ENCODE data around the gene RALGPS1. TPM values are rescaled to one million over a fixed set of nuclear protein-coding genes. Genes with fewer than 3 reads are reported as not detected.

The RALGPS1 gene
- total RNA-seq, 1 donor from 2014 or later, result 30.7 TPM

DNA sequence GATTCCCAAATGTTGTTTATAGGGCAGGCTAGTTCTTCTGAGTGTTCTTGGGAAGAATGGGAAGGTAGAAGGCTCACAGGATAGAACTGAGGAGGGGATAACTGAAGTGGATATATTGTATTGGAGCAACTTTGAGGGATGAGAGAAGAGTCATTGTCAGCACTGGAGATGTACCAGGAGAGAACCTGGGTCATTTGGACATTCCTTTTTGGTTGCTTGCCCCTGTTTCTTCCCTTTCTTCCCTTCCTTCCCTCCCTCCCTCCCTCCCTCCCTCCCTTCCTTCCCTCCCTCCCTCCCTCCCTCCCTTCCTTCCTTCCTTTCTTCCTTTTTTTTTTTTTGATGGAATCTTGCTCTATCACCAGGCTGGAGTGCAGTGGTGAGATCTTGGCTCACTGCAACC lies 45.3 kb downstream of the RALGPS1 start:
- Mint-ChIP-seq H3K4me1 (peaks cover 12% of the 10 kb centered on the region), H3K36me3 (no peaks in the 10 kb centered on the region), H3K4me3 (no peak overlapping the region), H3K9me3 (no peaks in the 10 kb centered on the region), H3K27me3 (ENCODE audit: insufficient read depth, low read depth) (peaks cover 2% of the 10 kb centered on the region), H3K27ac (no peak overlapping the region)
- H3K36me3 ChIP-seq, result no peaks in the 10 kb centered on the region
- H3K4me1 ChIP-seq, result peaks cover 14% of the 10 kb centered on the region
- no peak overlapping the region for H3K27ac ChIP-seq
- H3F3A ChIP-seq (ENCODE audit: low read depth), result peaks cover 8% of the 10 kb centered on the region
- no peaks in the 10 kb centered on the region for H3K79me2 ChIP-seq (ENCODE audit: low read depth)
- no peak overlapping the region for H2AFZ ChIP-seq (replicated peaks)
- no peaks in the 10 kb centered on the region for H3K27me3 ChIP-seq
- H3K9me3 ChIP-seq (ENCODE audit: low read depth), result no peaks in the 10 kb centered on the region
- no peaks in the 10 kb centered on the region for H4K20me1 ChIP-seq (ENCODE audit: low read depth)
- no peak overlapping the region for H3K9ac ChIP-seq
- TF ChIP-seq EZH2 (IDR thresholded peaks at IDR 0.05), result no peak
- TF ChIP-seq CTCF (IDR thresholded peaks at IDR 0.05), result no peak
- TF ChIP-seq EZH2phosphoT487 (IDR thresholded peaks at IDR 0.05), result no peak
- H3K4me2 ChIP-seq, result no peak overlapping the region
- no peak overlapping the region for H3K4me3 ChIP-seq
- no peak for DNase-seq (ENCODE audit: low spot score)

DNA sequence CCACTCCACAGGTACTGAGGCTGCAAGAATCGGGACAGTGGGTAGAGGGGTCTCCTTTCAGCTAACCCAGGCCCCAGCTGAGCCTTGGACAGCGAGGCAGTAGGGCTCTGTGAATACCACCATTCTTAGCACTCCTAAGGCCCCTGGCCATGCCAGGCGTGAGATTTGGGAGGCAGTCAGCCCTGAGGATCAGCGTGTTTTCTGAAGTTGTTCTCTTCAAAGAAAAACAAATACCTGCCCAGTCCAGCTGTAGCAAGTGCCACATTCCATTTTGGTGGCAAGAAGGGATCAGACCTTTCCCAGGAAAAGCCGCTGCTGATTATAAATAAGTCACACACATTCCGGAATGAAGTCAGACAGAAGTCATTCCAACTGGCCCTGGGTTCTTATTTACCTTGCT lies 47.8 kb downstream of the RALGPS1 start:
- H3K9ac ChIP-seq, result no peak overlapping the region
- DNase-seq (ENCODE audit: low spot score), result no peak
- H2AFZ ChIP-seq (replicated peaks), result no peak overlapping the region
- no peak overlapping the region for H3K4me3 Mint-ChIP-seq
- no peaks in the 10 kb centered on the region for H3K27me3 Mint-ChIP-seq (ENCODE audit: insufficient read depth, low read depth)
- peaks cover 4% of the 10 kb centered on the region for H3F3A ChIP-seq (ENCODE audit: low read depth)
- no peaks in the 10 kb centered on the region for H3K9me3 ChIP-seq (ENCODE audit: low read depth)
- no peak overlapping the region for H3K4me3 ChIP-seq
- H3K36me3 ChIP-seq, result no peaks in the 10 kb centered on the region
- H3K4me1 ChIP-seq, result peaks cover 4% of the 10 kb centered on the region
- H4K20me1 ChIP-seq (ENCODE audit: low read depth), result no peaks in the 10 kb centered on the region
- TF ChIP-seq EZH2phosphoT487 (IDR thresholded peaks at IDR 0.05) (no peak), EZH2 (IDR thresholded peaks at IDR 0.05) (no peak)
- H3K79me2 ChIP-seq (ENCODE audit: low read depth), result no peaks in the 10 kb centered on the region
- no peak overlapping the region for H3K4me2 ChIP-seq
- no peak overlapping the region for H3K27ac ChIP-seq
- peaks cover 5% of the 10 kb centered on the region for H3K4me1 Mint-ChIP-seq
- H3K27me3 ChIP-seq, result no peaks in the 10 kb centered on the region
- H3K36me3 Mint-ChIP-seq, result no peaks in the 10 kb centered on the region
- no peak overlapping the region for H3K27ac Mint-ChIP-seq
- H3K9me3 Mint-ChIP-seq, result no peaks in the 10 kb centered on the region

DNA sequence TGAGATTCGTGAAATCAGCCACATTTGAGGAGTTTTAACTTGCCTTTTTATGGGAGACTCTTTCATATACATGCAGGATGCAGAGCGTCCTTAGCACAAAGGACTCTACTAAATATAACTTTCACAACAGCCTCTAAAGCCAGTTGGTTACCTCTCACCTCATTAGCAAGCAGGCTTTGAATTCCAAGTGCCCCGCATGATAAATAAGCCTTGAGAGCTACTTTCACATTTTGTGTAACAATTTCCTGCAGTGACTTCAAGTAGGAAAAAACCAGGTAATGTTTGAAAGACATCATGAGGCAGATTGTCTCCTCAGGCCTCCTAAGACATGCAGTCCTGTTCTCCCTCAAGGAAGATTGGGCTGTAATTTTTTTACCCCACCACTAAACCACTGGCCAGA lies 50.5 kb downstream of the RALGPS1 start:
- no peaks in the 10 kb centered on the region for H3K9me3 Mint-ChIP-seq
- H3K4me1 ChIP-seq, result no peaks in the 10 kb centered on the region
- H3F3A ChIP-seq (ENCODE audit: low read depth), result no peaks in the 10 kb centered on the region
- no peak for DNase-seq (ENCODE audit: low spot score)
- no peaks in the 10 kb centered on the region for H3K9me3 ChIP-seq (ENCODE audit: low read depth)
- H3K4me2 ChIP-seq, result no peak overlapping the region
- no peaks in the 10 kb centered on the region for H3K4me1 Mint-ChIP-seq
- no peaks in the 10 kb centered on the region for H3K79me2 ChIP-seq (ENCODE audit: low read depth)
- H3K36me3 Mint-ChIP-seq, result no peaks in the 10 kb centered on the region
- no peaks in the 10 kb centered on the region for H3K27me3 Mint-ChIP-seq (ENCODE audit: insufficient read depth, low read depth)
- H2AFZ ChIP-seq (replicated peaks), result no peak overlapping the region
- no peaks in the 10 kb centered on the region for H4K20me1 ChIP-seq (ENCODE audit: low read depth)
- H3K27ac Mint-ChIP-seq, result no peak overlapping the region
- H3K4me3 ChIP-seq, result no peak overlapping the region
- H3K27me3 ChIP-seq, result no peaks in the 10 kb centered on the region
- H3K27ac ChIP-seq, result no peak overlapping the region
- no peak for TF ChIP-seq EZH2 (IDR thresholded peaks at IDR 0.05)
- no peak for TF ChIP-seq EZH2phosphoT487 (IDR thresholded peaks at IDR 0.05)
- TF ChIP-seq CTCF (IDR thresholded peaks at IDR 0.05), result no peak
- H3K9ac ChIP-seq, result no peak overlapping the region
- no peaks in the 10 kb centered on the region for H3K36me3 ChIP-seq
- H3K4me3 Mint-ChIP-seq, result no peak overlapping the region

DNA sequence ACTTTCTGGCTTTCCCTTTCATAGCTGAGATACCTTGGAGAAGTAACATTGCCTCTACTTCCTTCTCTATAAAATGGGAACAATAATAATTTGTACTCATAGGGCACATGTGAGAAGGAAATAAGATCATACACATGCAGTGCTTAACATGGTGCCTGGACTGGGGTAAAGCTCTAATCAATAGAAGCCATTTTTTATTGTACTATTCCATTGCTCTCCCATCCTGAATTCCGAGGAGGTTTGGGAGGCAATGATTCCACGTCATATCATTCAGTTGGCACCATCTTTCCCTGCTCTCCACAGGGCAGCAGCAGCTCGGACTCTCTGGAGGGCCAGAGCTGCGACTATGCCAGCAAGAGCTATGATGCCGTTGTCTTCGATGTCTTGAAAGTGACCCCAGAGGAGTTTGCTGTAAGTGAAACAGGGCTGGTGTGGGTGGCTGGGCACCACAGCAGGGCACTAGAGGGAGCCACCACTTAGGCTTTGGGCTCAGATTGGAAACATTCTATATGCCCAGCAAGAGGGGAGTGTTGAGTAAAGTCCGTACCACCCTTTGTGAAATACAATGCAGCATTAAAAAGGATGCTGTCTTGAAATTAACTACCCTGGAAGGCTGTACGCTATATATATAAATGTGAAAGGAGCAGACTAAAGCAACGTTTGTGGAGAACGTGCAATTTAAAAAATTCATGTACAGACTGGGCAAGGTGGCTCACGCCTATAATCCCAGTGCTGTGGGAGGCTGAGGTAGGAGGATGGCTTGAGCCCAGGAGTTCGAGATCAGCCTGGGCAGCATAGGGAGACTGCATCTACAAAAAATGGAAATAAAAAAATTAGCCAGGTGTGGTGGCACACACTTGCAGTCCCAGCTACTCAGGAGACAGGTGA lies 51.2 kb downstream of the RALGPS1 start:
- Mint-ChIP-seq H3K36me3 (no peaks in the 10 kb centered on the region), H3K4me3 (no peak overlapping the region), H3K27me3 (ENCODE audit: insufficient read depth, low read depth) (no peaks in the 10 kb centered on the region), H3K4me1 (no peaks in the 10 kb centered on the region), H3K9me3 (no peaks in the 10 kb centered on the region), H3K27ac (peak overlapping the region; percentile 64)
- Histone ChIP-seq H3K27ac (no peak overlapping the region), H3F3A (ENCODE audit: low read depth) (no peaks in the 10 kb centered on the region), H3K27me3 (no peaks in the 10 kb centered on the region), H3K9ac (no peak overlapping the region), H3K9me3 (ENCODE audit: low read depth) (no peaks in the 10 kb centered on the region), H2AFZ (replicated peaks) (no peak overlapping the region), H3K4me2 (no peak overlapping the region), H4K20me1 (ENCODE audit: low read depth) (no peaks in the 10 kb centered on the region), H3K4me3 (no peak overlapping the region), H3K79me2 (ENCODE audit: low read depth) (no peaks in the 10 kb centered on the region), H3K36me3 (no peaks in the 10 kb centered on the region), H3K4me1 (no peaks in the 10 kb centered on the region)
- TF ChIP-seq CTCF (IDR thresholded peaks at IDR 0.05), result peak; percentile 81
- TF ChIP-seq EZH2 (IDR thresholded peaks at IDR 0.05), result no peak
- TF ChIP-seq EZH2phosphoT487 (IDR thresholded peaks at IDR 0.05), result no peak
- peak; percentile 67 for DNase-seq (ENCODE audit: low spot score)
